Natural killer cell treated with Interleukin-12 subunit alpha and Interleukin-12 subunit beta and Interleukin-15 and Interleukin-18, amount 100 ng/mL, for 72 hours (primary cell): ENCODE results near the gene CDC42BPG. TPM values are rescaled to one million over a fixed set of nuclear protein-coding genes. Genes with fewer than 3 reads are reported as not detected.

ENCODE experiments used
- ATAC-seq, 2 donors: fragments of 150-1000 bp; cut with Tn5 transposase in 1 of 2; sonication (Bioruptor Pico), chemical (Tn5 transposase) in 1 of 2; 2 replicates each; pipeline ENCODE4 v1.10.0; 2021
- DNase-seq: peaks from one replicate; pipeline ENCODE4 v3.0.0; 2022; ENCODE audit warnings: low spot score
- H3K27ac Mint-ChIP-seq, 2 donors: 1 replicate in 1 of 2; 2 replicates in 1 of 2; pipeline ENCODE4 v1.8.0; 2022; ENCODE audit warnings: mixed read lengths in 2 of 2, mild to moderate bottlenecking in 1 of 2, moderate library complexity in 1 of 2
- H3K27me3 Mint-ChIP-seq, 2 donors: 1 replicate in 1 of 2; 2 replicates in 1 of 2; pipeline ENCODE4 v1.8.0; 2022; ENCODE audit warnings: mixed read lengths in 2 of 2
- H3K36me3 Mint-ChIP-seq: one replicate; pipeline ENCODE4 v1.8.0; 2022; ENCODE audit warnings: mixed read lengths
- H3K4me1 Mint-ChIP-seq, 2 donors: 1 replicate in 1 of 2; 2 replicates in 1 of 2; pipeline ENCODE4 v1.8.0; 2022; ENCODE audit warnings: low read depth in 2 of 2, mixed read lengths in 2 of 2, mild to moderate bottlenecking in 1 of 2
- H3K4me3 Mint-ChIP-seq: one replicate; pipeline ENCODE4 v1.8.0; 2022; ENCODE audit warnings: mixed read lengths
- H3K9me3 Mint-ChIP-seq: 2 replicates; pipeline ENCODE4 v1.8.0; 2022; ENCODE audit warnings: mixed read lengths
- total RNA-seq, 2 donors: library from RNA; stranded (reverse); gene quantifications; one replicate each; pipeline ENCODE4 v1.2.3, GENCODE V29; 2022

The CDC42BPG gene
- total RNA-seq, 2 donors from 2014 or later = 0.59 to 1.9 TPM

DNA sequence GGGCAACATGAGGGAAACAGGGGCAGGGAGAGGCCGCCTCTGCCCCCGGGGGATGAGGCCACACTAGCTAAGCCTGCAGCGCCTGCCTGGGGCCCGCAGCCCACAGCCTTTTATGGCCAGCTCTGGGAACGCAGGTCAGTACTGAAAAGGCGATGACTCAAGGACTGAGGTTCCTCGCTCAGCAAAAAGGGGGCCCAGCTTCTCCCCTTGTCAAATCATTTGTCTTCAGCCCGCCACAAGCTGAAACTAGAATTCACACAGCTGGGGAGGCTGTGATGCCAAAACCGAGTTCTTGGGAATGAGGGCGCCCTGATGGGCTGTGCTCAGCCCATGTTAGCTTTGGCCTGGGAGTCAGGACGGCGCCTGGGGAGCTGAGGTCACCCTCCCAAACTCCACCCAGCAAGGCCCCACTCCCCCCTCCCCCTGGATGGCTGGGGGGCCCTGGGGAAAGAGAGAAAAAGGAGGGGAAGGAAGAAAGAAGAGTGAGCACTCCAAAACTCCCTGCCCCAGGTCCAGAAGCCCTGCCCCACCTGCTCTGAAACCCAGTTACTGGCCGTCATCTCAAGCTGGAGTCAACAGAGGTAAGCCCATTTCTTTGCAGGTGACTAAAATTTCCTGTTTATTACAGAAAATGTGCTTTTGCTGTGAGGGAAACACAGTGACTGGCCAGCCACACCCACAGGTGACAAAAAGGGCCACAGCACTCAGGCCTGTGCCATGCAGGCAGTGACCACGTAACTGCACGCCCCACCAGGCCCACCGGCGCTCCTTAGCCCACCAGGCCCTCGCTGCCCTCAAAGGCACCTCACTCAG, 20.2 kb upstream of the CDC42BPG start:
- Mint-ChIP-seq H3K27me3 (no peaks in the 10 kb centered on the region), H3K4me3 (peak overlapping the region; percentile 75), H3K36me3 (peaks cover 6% of the 10 kb centered on the region), H3K9me3 (peaks cover 5% of the 10 kb centered on the region), H3K4me1 (peaks cover 69 to 75% of the 10 kb centered on the region in 2 donors), H3K27ac (peak overlapping the region; percentile 88 to 92)
- DNase-seq (no peak), ATAC-seq (peak; percentile 62 to 63)

DNA sequence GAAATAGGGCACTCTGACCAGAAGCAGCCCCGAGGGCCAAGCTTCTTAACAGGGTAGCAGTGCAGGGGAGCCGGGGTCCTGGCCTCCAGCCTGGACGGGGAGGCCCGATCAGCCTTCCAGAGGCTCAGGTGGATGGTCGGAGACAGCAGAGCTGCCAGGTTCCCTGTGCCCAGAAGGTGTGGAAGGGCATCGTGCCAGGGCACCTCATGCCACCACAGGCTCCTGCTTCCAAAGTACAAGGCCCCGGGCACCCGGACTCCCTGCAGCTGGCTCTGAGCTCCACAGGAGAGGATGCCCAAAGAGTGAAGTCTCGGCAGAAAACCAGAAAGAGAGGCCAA, 19.7 kb upstream of the CDC42BPG start:
- no peak for DNase-seq
- Mint-ChIP-seq H3K36me3 (peaks cover 6% of the 10 kb centered on the region), H3K4me1 (peaks cover 69 to 75% of the 10 kb centered on the region in 2 donors), H3K4me3 (peak overlapping the region; percentile 75), H3K27me3 (no peaks in the 10 kb centered on the region), H3K27ac (peak overlapping the region; percentile 88 to 92), H3K9me3 (peaks cover 5% of the 10 kb centered on the region)
- ATAC-seq = no peak

DNA sequence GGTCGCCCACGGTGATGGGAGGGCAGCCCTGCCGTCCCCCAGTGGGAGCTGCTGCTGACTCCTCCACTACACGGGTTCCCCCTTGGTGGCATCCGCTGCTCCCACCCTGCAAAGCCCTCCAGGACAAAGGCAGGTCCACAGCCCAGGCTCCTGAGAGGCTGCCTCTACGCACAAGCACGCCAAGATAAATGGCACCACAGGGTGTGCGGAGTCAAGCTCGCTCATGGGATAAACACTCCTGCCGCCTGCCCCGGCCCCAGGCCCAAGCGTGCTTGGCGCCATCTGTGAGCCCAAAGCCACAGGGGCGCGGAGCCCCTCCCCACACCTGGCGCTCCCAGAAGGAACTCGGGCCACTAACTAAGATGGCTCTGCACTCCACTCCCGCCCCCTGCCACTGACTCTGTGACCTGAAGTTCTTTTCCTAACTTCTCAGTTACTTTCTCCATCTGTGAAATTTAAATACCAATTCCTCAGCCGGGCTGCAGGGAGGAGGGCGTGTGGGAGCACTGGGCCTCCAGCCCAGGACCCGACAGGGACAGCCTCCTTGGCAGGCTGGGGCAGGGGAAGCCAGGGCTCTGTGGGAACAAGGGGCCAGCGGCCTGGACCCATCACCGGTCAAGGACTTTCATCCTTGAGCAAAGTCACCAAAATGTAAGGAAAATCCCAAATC, 19.1 kb upstream of the CDC42BPG start:
- no peak for DNase-seq
- no peaks in the 10 kb centered on the region for H3K27me3 Mint-ChIP-seq
- H3K27ac Mint-ChIP-seq = peak overlapping the region; percentile 88 to 92
- no peak for ATAC-seq
- H3K36me3 Mint-ChIP-seq = peaks cover 6% of the 10 kb centered on the region
- peak overlapping the region; percentile 75 for H3K4me3 Mint-ChIP-seq
- H3K4me1 Mint-ChIP-seq = peaks cover 69 to 75% of the 10 kb centered on the region in 2 donors
- peaks cover 5% of the 10 kb centered on the region for H3K9me3 Mint-ChIP-seq

DNA sequence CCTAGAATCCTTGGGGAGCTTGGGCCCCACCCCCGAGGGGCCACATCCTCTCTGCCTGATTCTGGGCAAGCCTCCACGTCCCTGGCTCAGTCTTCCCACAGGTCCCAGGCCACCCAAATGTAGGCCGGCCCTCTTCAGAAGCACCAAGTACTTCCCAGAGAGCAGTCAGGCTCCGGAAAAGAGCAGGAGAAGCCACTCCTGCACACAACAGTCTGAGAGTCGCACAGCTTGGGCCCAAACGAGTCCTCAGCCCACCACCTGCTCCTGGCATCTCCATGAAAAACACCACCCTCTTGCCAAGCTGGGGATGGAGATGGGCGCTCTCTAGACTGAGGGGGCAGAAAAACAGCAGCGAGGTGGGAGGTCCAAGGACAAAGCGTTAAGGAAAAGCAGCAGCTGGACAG, 18.5 kb upstream of the CDC42BPG start:
- no peak for DNase-seq
- Mint-ChIP-seq H3K27ac (peak overlapping the region; percentile 88 to 92), H3K27me3 (no peaks in the 10 kb centered on the region), H3K36me3 (peaks cover 6% of the 10 kb centered on the region), H3K9me3 (peaks cover 5% of the 10 kb centered on the region), H3K4me1 (peaks cover 66 to 73% of the 10 kb centered on the region in 2 donors), H3K4me3 (peak overlapping the region; percentile 75)
- no peak for ATAC-seq

DNA sequence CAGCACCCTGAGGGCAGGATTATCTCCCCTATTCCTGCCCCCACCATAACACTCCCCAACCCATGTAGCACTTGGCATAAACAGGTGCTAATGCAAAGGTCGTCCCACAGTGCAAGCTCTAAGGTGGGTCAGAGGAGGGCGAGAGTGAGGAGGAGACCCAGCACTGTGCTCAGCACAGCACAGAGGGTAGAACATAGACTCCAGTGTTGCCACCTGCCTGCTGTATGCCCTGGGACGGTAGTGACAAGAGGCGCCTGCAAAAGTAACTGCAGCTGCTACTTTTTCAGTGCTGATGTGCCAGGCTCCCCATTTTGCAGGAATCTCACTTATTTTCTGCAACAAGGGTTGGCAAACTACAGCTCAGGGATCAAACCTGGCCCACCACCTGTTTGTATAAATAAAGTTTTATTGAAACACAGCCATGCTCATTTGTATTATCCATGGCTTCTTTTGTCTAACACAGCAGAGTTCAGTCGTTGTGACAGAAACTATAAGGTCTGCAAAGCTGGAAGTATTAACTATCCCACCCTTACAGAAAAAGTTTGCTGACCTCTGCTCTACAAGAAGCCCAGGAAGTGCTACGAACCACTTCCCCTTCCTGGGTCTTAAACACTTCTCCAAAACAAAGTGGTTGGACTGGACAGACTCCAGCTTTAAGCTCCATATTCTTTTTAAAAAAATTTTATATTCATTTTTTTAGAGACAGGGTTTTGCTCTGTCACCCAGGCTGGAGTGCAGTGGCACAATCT, 16.9 kb upstream of the CDC42BPG start:
- DNase-seq (no peak), ATAC-seq (no peak)
- Mint-ChIP-seq H3K4me1 (peaks cover 69 to 72% of the 10 kb centered on the region in 2 donors), H3K27me3 (no peaks in the 10 kb centered on the region), H3K27ac (peak overlapping the region; percentile 88 to 92), H3K9me3 (peaks cover 5% of the 10 kb centered on the region), H3K36me3 (peaks cover under 1% of the 10 kb centered on the region), H3K4me3 (peak overlapping the region; percentile 79)

DNA sequence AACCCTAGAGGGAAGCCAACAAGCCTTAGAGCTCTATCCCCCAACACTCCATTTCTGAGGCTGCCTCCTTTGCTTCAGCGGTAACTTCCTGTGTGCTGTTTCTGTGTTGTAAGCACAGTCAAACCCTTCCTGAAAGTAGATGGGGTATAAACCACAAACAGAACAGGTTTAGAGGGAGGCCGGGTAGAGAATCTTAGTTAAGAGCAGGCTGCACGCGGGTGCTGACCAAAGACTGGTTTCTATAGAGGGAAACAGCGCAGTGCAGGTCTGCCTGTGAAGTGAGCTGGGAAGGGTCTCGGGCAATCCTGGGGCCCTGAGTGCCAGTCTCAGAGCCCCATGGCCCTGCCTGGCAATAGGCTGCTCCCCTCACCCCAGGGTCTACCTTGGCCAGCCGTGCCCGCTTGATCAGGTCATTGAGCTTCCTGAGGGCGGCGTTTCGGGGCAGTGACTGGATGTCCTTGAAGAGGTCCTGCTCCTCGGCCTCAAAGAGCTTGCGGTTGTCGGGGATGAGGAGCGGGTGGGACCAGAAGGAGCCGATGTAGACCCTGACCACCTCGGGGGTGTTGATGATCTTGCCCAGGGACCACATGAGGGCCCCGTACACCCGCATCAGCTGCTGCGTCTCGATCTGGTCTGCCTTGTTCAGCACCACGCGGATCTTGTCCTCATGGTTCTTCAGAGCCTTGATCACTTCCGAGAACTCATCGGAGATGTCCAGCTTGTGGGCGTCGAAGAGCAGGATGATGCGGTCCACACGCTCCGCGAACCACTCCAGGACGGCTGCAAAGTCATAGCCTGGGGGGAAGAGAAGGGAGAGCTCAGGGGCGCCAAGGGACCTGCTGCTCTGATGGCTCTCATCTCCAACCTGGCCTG, 15.3 kb upstream of the CDC42BPG start:
- H3K9me3 Mint-ChIP-seq = no peaks in the 10 kb centered on the region
- peak; percentile 80 to 84 for ATAC-seq
- H3K4me3 Mint-ChIP-seq = peak overlapping the region; percentile 89
- no peaks in the 10 kb centered on the region for H3K27me3 Mint-ChIP-seq
- H3K4me1 Mint-ChIP-seq = peaks cover 69 to 74% of the 10 kb centered on the region in 2 donors
- H3K36me3 Mint-ChIP-seq = peaks cover 6% of the 10 kb centered on the region
- H3K27ac Mint-ChIP-seq = peak overlapping the region; percentile 88 to 92
- no peak for DNase-seq

DNA sequence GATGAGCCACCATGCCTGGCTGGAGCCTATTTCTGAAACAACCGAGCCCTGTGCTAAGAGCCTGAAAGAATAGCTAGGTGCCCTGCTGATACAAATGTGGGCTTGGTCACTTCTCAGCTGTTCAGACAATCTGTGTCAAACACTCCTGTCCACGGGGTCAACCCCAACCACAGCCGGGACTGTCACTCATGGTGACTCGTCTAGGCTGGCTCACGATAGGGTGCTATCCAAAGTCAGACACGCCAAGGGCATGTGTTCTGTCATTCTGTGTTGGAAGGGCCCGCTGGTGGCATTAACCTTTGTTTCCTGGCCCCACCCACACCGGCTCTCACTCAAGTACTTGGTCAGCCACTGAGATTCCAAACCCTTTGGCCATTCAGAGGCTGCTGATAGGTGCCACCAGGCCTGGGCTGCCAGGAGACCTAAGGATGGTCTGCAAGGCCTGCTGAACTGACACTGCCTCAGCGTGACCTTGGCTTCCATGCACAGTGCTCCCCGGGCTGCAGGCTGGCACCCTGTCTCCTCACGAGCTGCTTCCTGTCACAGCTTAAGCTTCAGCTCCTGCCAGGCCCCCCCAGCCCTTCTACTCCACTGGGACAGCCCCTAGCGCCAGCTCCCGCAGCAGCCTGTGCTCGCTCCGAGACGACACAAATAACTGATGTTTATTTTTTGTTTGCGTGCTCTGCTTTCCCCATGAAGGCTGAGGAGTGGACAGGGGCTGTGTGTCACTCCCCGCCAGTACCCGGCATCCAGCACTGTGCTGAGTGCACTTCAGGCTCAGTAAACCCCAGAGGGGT, 14.2 kb upstream of the CDC42BPG start:
- Mint-ChIP-seq H3K4me3 (peak overlapping the region; percentile 89), H3K36me3 (peaks cover 6% of the 10 kb centered on the region), H3K4me1 (peaks cover 68 to 69% of the 10 kb centered on the region in 2 donors), H3K27ac (peak overlapping the region; percentile 88 to 92), H3K9me3 (no peaks in the 10 kb centered on the region), H3K27me3 (no peaks in the 10 kb centered on the region)
- ATAC-seq (peak; percentile 62 to 64), DNase-seq (peak; percentile 77)

DNA sequence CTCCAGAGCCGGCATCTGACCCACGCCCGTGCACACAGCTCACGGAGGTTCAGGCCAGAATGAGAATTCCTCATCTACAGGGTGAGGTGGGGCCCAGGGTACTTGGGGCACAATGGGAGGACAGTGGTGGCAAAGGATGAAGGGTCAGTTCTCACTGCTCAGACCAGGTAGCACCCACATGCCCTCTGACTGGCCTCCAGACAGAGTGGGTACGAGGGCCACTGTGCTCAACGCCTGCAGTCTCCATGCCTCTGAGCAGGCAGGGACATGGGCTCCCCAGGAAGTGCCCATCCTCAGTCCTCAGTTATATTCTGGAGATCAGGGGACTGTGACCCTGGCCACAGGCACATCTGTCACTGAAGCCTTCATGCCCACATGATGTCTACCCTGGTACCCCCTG, 13.0 kb upstream of the CDC42BPG start:
- Mint-ChIP-seq H3K9me3 (no peaks in the 10 kb centered on the region), H3K27ac (peak overlapping the region; percentile 53 to 88), H3K36me3 (peaks cover 6% of the 10 kb centered on the region), H3K4me1 (peaks cover 72% of the 10 kb centered on the region in 2 donors), H3K27me3 (no peaks in the 10 kb centered on the region), H3K4me3 (peak overlapping the region; percentile 51)
- DNase-seq = no peak
- ATAC-seq = no peak

DNA sequence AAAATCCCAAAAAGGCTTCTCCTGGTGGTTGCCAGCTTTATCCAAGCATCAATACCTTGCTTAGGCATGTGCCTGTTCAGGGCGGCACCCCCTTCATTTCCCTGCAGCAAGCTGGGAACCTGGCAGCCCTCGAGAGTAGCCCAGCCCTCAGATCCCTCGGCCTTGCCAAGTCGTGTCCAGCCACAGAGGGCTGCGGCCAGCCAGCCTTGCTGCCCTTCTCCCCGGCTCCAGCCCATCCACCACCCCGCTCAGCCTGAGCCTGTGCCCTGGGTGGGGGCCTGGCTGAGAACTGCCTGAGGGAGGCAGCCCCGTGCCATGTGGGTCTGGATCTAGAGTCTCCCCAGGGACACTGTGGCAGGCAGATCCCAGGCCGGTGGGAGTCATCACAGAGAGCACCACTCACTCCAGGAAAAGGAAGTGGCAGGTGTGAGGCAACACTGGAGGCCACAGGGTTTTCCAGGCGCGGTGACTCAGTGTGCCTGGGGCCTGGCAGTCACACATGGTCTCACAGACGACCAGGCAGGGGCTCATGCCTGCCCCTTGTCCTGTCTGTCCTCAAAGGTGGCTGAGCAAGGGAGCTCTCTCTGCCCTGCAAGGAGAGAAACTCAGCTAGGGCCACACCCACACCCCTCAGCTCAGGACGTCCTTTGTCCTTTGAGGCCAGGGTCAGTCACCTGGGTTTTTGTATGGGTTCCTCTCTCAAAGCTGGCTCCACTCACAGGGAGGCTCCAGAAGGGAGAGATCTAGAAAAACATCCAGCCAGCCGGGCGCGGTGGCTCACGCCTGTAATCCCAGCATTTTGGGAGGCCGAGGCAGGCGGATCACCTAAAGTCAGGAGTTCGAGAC, 12.2 kb upstream of the CDC42BPG start:
- DNase-seq = peak; percentile 87
- Mint-ChIP-seq H3K4me3 (peak overlapping the region; percentile 86), H3K9me3 (no peaks in the 10 kb centered on the region), H3K4me1 (peaks cover 73 to 75% of the 10 kb centered on the region in 2 donors), H3K27ac (peak overlapping the region; percentile 88 to 95), H3K27me3 (no peaks in the 10 kb centered on the region), H3K36me3 (peaks cover 6% of the 10 kb centered on the region)
- ATAC-seq = peak; percentile 53 to 72

DNA sequence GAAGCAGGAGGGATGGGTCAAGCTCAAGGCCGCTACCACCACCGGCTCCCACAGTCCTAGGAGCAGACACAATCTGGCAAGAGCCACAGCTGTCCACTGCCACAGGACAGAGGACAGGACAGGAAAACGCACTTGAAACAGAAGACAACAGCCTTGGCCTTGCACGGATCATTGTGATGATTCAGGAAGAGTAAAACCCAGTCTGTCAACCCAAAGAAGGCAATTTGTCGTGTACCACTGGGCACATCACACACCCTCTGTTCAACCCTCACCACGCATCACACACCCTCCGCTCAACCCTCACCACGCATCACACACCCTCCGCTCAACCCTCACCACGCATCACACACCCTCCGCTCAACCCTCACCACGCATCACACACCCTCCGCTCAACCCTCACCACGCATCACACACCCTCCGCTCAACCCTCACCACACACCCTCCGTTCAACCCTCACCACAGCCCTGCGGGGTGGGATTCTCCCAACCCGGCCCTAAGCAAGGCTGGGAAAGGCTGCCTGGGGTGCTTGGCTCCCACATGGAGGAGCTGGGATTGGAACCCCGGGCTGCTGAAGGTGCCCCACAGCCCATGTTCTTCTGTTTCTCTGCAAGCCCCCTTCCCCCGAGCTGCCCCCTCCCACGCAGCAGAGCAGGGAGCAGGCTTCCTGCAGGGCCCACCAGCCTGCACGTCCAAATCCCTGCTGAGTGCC, 11.3 kb upstream of the CDC42BPG start:
- H3K27ac Mint-ChIP-seq = peak overlapping the region; percentile 88 to 95
- no peaks in the 10 kb centered on the region for H3K27me3 Mint-ChIP-seq
- H3K9me3 Mint-ChIP-seq = no peaks in the 10 kb centered on the region
- peaks cover 76 to 78% of the 10 kb centered on the region in 2 donors for H3K4me1 Mint-ChIP-seq
- ATAC-seq (no peak), DNase-seq (no peak)
- H3K36me3 Mint-ChIP-seq = peaks cover 6% of the 10 kb centered on the region
- H3K4me3 Mint-ChIP-seq = peak overlapping the region; percentile 86
